ENCODE data around the gene NRSN2. TPM values are rescaled to one million over a fixed set of nuclear protein-coding genes. Genes with fewer than 3 reads are reported as not detected.
A peak's percentile ranks its signal among the peaks of the same experiment; 100 is the strongest.
"Not testable (repeated sequence)": the region's sequence is repeated elsewhere in the genome, so short reads cannot be mapped to it uniquely, and the experiment has no call there.

NRSN2 gene
- total RNA-seq, 2 donors from 2014 or later: 24.7 to 38.4 TPM

- H3K4me1 ChIP-seq (ENCODE audit: control insufficient read depth, insufficient read depth, low read length): peaks cover 8% of the 10 kb centered on the region
- 89 to 90% methylated on average over 2 to 4 of the region's 4 CpGs for WGBS, 2 experiments (ENCODE audit: insufficient coverage in 1 of 2, insufficient read length in 1 of 2)
- no peak for TF ChIP-seq CTCF (conservative IDR thresholded peaks at IDR 0.05)
- H3K9ac ChIP-seq (ENCODE audit: extremely low read depth, low read length, poor library complexity, severe bottlenecking): no peak overlapping the region
- peak; percentile 53 for DNase-seq
- Mint-ChIP-seq H3K4me3 (peak overlapping the region; percentile 81), H3K27me3 (ENCODE audit: insufficient read depth) (peaks cover 19% of the 10 kb centered on the region), H3K4me1 (peaks cover 24% of the 10 kb centered on the region), H3K36me3 (ENCODE audit: low read depth) (peaks cover 23% of the 10 kb centered on the region), H3K27ac (peak overlapping the region; percentile 16), H3K9me3 (no peaks in the 10 kb centered on the region)
- no peaks in the 10 kb centered on the region for H3K27me3 ChIP-seq (ENCODE audit: control insufficient read depth, insufficient read depth, low read length, poor library complexity, severe bottlenecking)
- no peaks in the 10 kb centered on the region for H3K9me3 ChIP-seq (ENCODE audit: control insufficient read depth, low read length)
- peaks cover 12% of the 10 kb centered on the region for H3K36me3 ChIP-seq (ENCODE audit: control insufficient read depth, insufficient read depth, low read length)
- peak overlapping the region; percentile 21 for H3K27ac ChIP-seq (ENCODE audit: low read depth, low read length)
- H3K4me3 ChIP-seq (ENCODE audit: low read length): peak overlapping the region; percentile 83
Observed at GRCh38 chr20:329851-330232, 17.1 kb upstream of the NRSN2 start.

- no peaks in the 10 kb centered on the region for H3K9me3 ChIP-seq (ENCODE audit: control insufficient read depth, low read length)
- Mint-ChIP-seq H3K4me3 (peak overlapping the region; percentile 81), H3K27ac (peak overlapping the region; percentile 16), H3K27me3 (ENCODE audit: insufficient read depth) (peaks cover 26% of the 10 kb centered on the region), H3K9me3 (no peaks in the 10 kb centered on the region), H3K4me1 (peaks cover 24% of the 10 kb centered on the region), H3K36me3 (ENCODE audit: low read depth) (peaks cover 23% of the 10 kb centered on the region)
- H3K27me3 ChIP-seq (ENCODE audit: control insufficient read depth, insufficient read depth, low read length, poor library complexity, severe bottlenecking): no peaks in the 10 kb centered on the region
- peaks cover 12% of the 10 kb centered on the region for H3K36me3 ChIP-seq (ENCODE audit: control insufficient read depth, insufficient read depth, low read length)
- H3K4me3 ChIP-seq (ENCODE audit: low read length): peak overlapping the region; percentile 83
- 58 to 60% methylated on average over 9 to 16 of the region's 16 CpGs for WGBS, 2 experiments (ENCODE audit: insufficient coverage in 1 of 2, insufficient read length in 1 of 2)
- TF ChIP-seq CTCF (conservative IDR thresholded peaks at IDR 0.05): peak; percentile 94
- peak; percentile 85 for DNase-seq
- H3K4me1 ChIP-seq (ENCODE audit: control insufficient read depth, insufficient read depth, low read length): peaks cover 8% of the 10 kb centered on the region
- peak overlapping the region; percentile 21 for H3K27ac ChIP-seq (ENCODE audit: low read depth, low read length)
- H3K9ac ChIP-seq (ENCODE audit: extremely low read depth, low read length, poor library complexity, severe bottlenecking): no peak overlapping the region
Observed at GRCh38 chr20:330233-331149, 16.4 kb upstream of the NRSN2 start.

GRCh38 chr20:334578-334977 is 12.3 kb upstream of the NRSN2 start:
- TF ChIP-seq CTCF (conservative IDR thresholded peaks at IDR 0.05): no peak
- peaks cover 14% of the 10 kb centered on the region for H3K27me3 ChIP-seq (ENCODE audit: control insufficient read depth, insufficient read depth, low read length, poor library complexity, severe bottlenecking)
- Mint-ChIP-seq H3K9me3 (no peaks in the 10 kb centered on the region), H3K27ac (no peak overlapping the region), H3K4me1 (peaks cover 10% of the 10 kb centered on the region), H3K36me3 (ENCODE audit: low read depth) (peaks cover 7% of the 10 kb centered on the region), H3K27me3 (ENCODE audit: insufficient read depth) (peaks cover 64% of the 10 kb centered on the region), H3K4me3 (no peak overlapping the region)
- WGBS, 2 experiments (ENCODE audit: insufficient coverage in 1 of 2, insufficient read length in 1 of 2): 90 to 95% methylated on average over 2 to 8 of the region's 8 CpGs
- H3K9me3 ChIP-seq (ENCODE audit: control insufficient read depth, low read length): no peaks in the 10 kb centered on the region
- DNase-seq: no peak
- peaks cover 5% of the 10 kb centered on the region for H3K4me1 ChIP-seq (ENCODE audit: control insufficient read depth, insufficient read depth, low read length)
- no peak overlapping the region for H3K4me3 ChIP-seq (ENCODE audit: low read length)
- H3K36me3 ChIP-seq (ENCODE audit: control insufficient read depth, insufficient read depth, low read length): peaks cover 12% of the 10 kb centered on the region
- H3K9ac ChIP-seq (ENCODE audit: extremely low read depth, low read length, poor library complexity, severe bottlenecking): no peak overlapping the region
- H3K27ac ChIP-seq (ENCODE audit: low read depth, low read length): no peak overlapping the region

GRCh38 chr20:336040-336439 is 10.9 kb upstream of the NRSN2 start:
- H3K27me3 ChIP-seq (ENCODE audit: control insufficient read depth, insufficient read depth, low read length, poor library complexity, severe bottlenecking): peaks cover 18% of the 10 kb centered on the region
- H3K4me1 Mint-ChIP-seq; H3K4me3 Mint-ChIP-seq; H3K9ac ChIP-seq (ENCODE audit: extremely low read depth, low read length, poor library complexity, severe bottlenecking); H3K4me1 ChIP-seq (ENCODE audit: control insufficient read depth, insufficient read depth, low read length); H3K27ac Mint-ChIP-seq; H3K9me3 ChIP-seq (ENCODE audit: control insufficient read depth, low read length); DNase-seq; H3K36me3 Mint-ChIP-seq (ENCODE audit: low read depth); H3K36me3 ChIP-seq (ENCODE audit: control insufficient read depth, insufficient read depth, low read length); H3K9me3 Mint-ChIP-seq; H3K27ac ChIP-seq (ENCODE audit: low read depth, low read length); H3K4me3 ChIP-seq (ENCODE audit: low read length): not testable (repeated sequence)
- WGBS, 2 experiments (ENCODE audit: insufficient coverage in 1 of 2, insufficient read length in 1 of 2): 86 to 100% methylated on average over 1 of the region's 1 CpG
- peaks cover 77% of the 10 kb centered on the region for H3K27me3 Mint-ChIP-seq (ENCODE audit: insufficient read depth)

Measured in endodermal cell (in vitro differentiated cells).